ENCODE measurements around the gene MAP1LC3A.

Gene MAP1LC3A

GRCh38 chr20:34582221-34582620 is 23.7 kb downstream of the MAP1LC3A start:
- Histone ChIP-seq H3K9me3 (no peaks in the 10 kb centered on the region), H3K4me1 (peaks cover 0 to 19% (median 6%) of the 10 kb centered on the region in 4 donors), H3K27ac (peak overlapping the region; percentile 54 to 61), H3K27me3 (no peaks in the 10 kb centered on the region), H3K36me3 (peaks cover 0 to 47% (median 17%) of the 10 kb centered on the region in 3 donors), H3K4me3 (no peak overlapping the region)
- no peak for TF ChIP-seq CTCF (IDR thresholded peaks at IDR 0.05)
- no peak for DNase-seq
- intact Hi-C loops (cut with DNase I; ENCODE audit: low total_unique reads): loop anchor here (5.0 kb wide), 1 partner anchor 90 kb away; no protein-coding TSS in a partner anchor

- peaks cover 0 to 51% (median 17%) of the 10 kb centered on the region in 3 donors for H3K36me3 ChIP-seq
- H3K27me3 ChIP-seq: no peaks in the 10 kb centered on the region
- H3K4me1 ChIP-seq: peaks cover 0 to 19% (median 6%) of the 10 kb centered on the region in 4 donors
- no peak overlapping the region for H3K4me3 ChIP-seq
- no peak for DNase-seq
- no peaks in the 10 kb centered on the region for H3K9me3 ChIP-seq
- no peak for TF ChIP-seq CTCF (IDR thresholded peaks at IDR 0.05)
- intact Hi-C loops (cut with DNase I; ENCODE audit: low total_unique reads): loop anchor here (5.0 kb wide), 1 partner anchor 89 kb away; no protein-coding TSS in a partner anchor
- peak overlapping the region in 1 of 2 donors; percentile 61 for H3K27ac ChIP-seq
These were observed 24.4 kb downstream of the MAP1LC3A start for GRCh38 chr20:34582911-34583310.

- no peak overlapping the region for H3K27ac ChIP-seq
- no peak for TF ChIP-seq CTCF (IDR thresholded peaks at IDR 0.05)
- H3K4me1 ChIP-seq: peaks cover 0 to 19% (median 6%) of the 10 kb centered on the region in 4 donors
- no peak for DNase-seq
- intact Hi-C loops (cut with DNase I; ENCODE audit: low total_unique reads): loop anchor here (5.0 kb wide), 1 partner anchor 89 kb away; no protein-coding TSS in a partner anchor
- H3K27me3 ChIP-seq: no peaks in the 10 kb centered on the region
- H3K36me3 ChIP-seq: peaks cover 0 to 48% (median 17%) of the 10 kb centered on the region in 3 donors
- H3K4me3 ChIP-seq: no peak overlapping the region
- H3K9me3 ChIP-seq: no peaks in the 10 kb centered on the region
These were observed 25.0 kb downstream of the MAP1LC3A start for GRCh38 chr20:34583544-34583943.

- no peak for DNase-seq
- intact Hi-C loops (cut with DNase I; ENCODE audit: low total_unique reads): no loop called here
These were observed 26.5 kb downstream of the MAP1LC3A start for GRCh38 chr20:34585019-34585418.

GRCh38 chr20:34586488-34587163 is 28.1 kb downstream of the MAP1LC3A start:
- no peak for DNase-seq
- TF ChIP-seq CTCF (IDR thresholded peaks at IDR 0.05): no peak

More at GRCh38 chr20:34585019-34585418, 26.5 kb downstream of the MAP1LC3A start:
- peaks cover 0 to 19% (median 6%) of the 10 kb centered on the region in 4 donors for H3K4me1 ChIP-seq
- no peak for TF ChIP-seq CTCF (IDR thresholded peaks at IDR 0.05)
- H3K4me3 ChIP-seq: no peak overlapping the region
- peaks cover 0 to 48% (median 17%) of the 10 kb centered on the region in 3 donors for H3K36me3 ChIP-seq
- H3K27ac ChIP-seq: no peak overlapping the region
- H3K9me3 ChIP-seq: no peaks in the 10 kb centered on the region
- H3K27me3 ChIP-seq: no peaks in the 10 kb centered on the region

More at GRCh38 chr20:34586488-34587163, 28.1 kb downstream of the MAP1LC3A start:
- Histone ChIP-seq H3K27ac (no peak overlapping the region), H3K4me1 (peaks cover 0 to 14% (median 3%) of the 10 kb centered on the region in 4 donors), H3K36me3 (peaks cover 0 to 41% (median 17%) of the 10 kb centered on the region in 3 donors), H3K9me3 (no peaks in the 10 kb centered on the region), H3K27me3 (no peaks in the 10 kb centered on the region), H3K4me3 (no peak overlapping the region)
- intact Hi-C loops (cut with DNase I; ENCODE audit: low total_unique reads): no loop called here
